Activated naive CD4-positive, alpha-beta T cell treated with anti-CD3 and anti-CD28 coated beads, Interleukin-2, amount 50 U/mL, for 24 hours (primary cell): ENCODE data around the gene LY6G5B.
A peak's percentile ranks its signal among the peaks of the same experiment; 100 is the strongest.

Source experiments
- H3K27ac Mint-ChIP-seq: one replicate; pipeline ENCODE4 v1.8.0; 2021; ENCODE audit warnings: mild to moderate bottlenecking, mixed read lengths
- H3K27me3 Mint-ChIP-seq: one replicate; pipeline ENCODE4 v1.8.0; 2021; ENCODE audit warnings: mixed read lengths
- H3K36me3 Mint-ChIP-seq: one replicate; pipeline ENCODE4 v1.8.0; 2021; ENCODE audit warnings: mixed read lengths
- H3K4me1 Mint-ChIP-seq: one replicate; pipeline ENCODE4 v1.8.0; 2021; ENCODE audit warnings: mixed read lengths
- H3K4me3 Mint-ChIP-seq: one replicate; pipeline ENCODE4 v1.8.0; 2021; ENCODE audit warnings: mild to moderate bottlenecking, mixed read lengths
- H3K9me3 Mint-ChIP-seq: one replicate; pipeline ENCODE4 v1.8.0; 2021; ENCODE audit warnings: mixed read lengths

LY6G5B gene

GRCh38 chr6:31666337-31666965 is 3.3 kb upstream of the LY6G5B start:
- H3K27ac Mint-ChIP-seq, result peak overlapping the region; percentile 99

GRCh38 chr6:31676322-31676903 is 6.6 kb downstream of the LY6G5B start:
- Mint-ChIP-seq H3K36me3 (peaks cover 5% of the 10 kb centered on the region), H3K4me1 (peaks cover 18% of the 10 kb centered on the region), H3K27me3 (no peaks in the 10 kb centered on the region), H3K4me3 (no peak overlapping the region), H3K9me3 (no peaks in the 10 kb centered on the region), H3K27ac (no peak overlapping the region)

More at GRCh38 chr6:31666337-31666965, 3.3 kb upstream of the LY6G5B start:
- Mint-ChIP-seq H3K4me3 (peak overlapping the region; percentile 99), H3K36me3 (peaks cover 26% of the 10 kb centered on the region), H3K4me1 (peaks cover 59% of the 10 kb centered on the region), H3K9me3 (no peaks in the 10 kb centered on the region), H3K27me3 (no peaks in the 10 kb centered on the region)

GRCh38 chr6:31676904-31677303 is 7.1 kb downstream of the LY6G5B start:
- Mint-ChIP-seq H3K4me3 (no peak overlapping the region), H3K9me3 (no peaks in the 10 kb centered on the region), H3K27me3 (no peaks in the 10 kb centered on the region), H3K36me3 (peaks cover 5% of the 10 kb centered on the region), H3K27ac (no peak overlapping the region), H3K4me1 (peaks cover 23% of the 10 kb centered on the region)

- Mint-ChIP-seq H3K4me1 (peaks cover 24% of the 10 kb centered on the region), H3K4me3 (no peak overlapping the region), H3K36me3 (no peaks in the 10 kb centered on the region), H3K9me3 (no peaks in the 10 kb centered on the region), H3K27ac (no peak overlapping the region), H3K27me3 (no peaks in the 10 kb centered on the region)
These were observed 8.2 kb downstream of the LY6G5B start for GRCh38 chr6:31677955-31678354.

- peak within 1 kb of the TSS; percentile 89 for H3K4me3 Mint-ChIP-seq
- peaks cover 24% of the 10 kb centered on the region for H3K4me1 Mint-ChIP-seq
- no peaks in the 10 kb centered on the region for H3K9me3 Mint-ChIP-seq
- no peaks in the 10 kb centered on the region for H3K27me3 Mint-ChIP-seq
- H3K27ac Mint-ChIP-seq, result peak within 1 kb of the TSS; percentile 71
- H3K36me3 Mint-ChIP-seq, result no peaks in the 10 kb centered on the region
These were observed 10.7 kb downstream of the LY6G5B start, which contains the start of gene LY6G5C for GRCh38 chr6:31680226-31681134. LY6G5C (minus strand) TSS chr6:31681067; CDS start chr6:31680373, 694 bp downstream.

- Mint-ChIP-seq H3K36me3 (no peaks in the 10 kb centered on the region), H3K27ac (no peak overlapping the region), H3K27me3 (no peaks in the 10 kb centered on the region), H3K9me3 (no peaks in the 10 kb centered on the region), H3K4me1 (peaks cover 24% of the 10 kb centered on the region), H3K4me3 (peak overlapping the region; percentile 89)
These were observed 11.4 kb downstream of the LY6G5B start for GRCh38 chr6:31681135-31681671.

GRCh38 chr6:31683591-31683990 is 13.8 kb downstream of the LY6G5B start:
- Mint-ChIP-seq H3K9me3 (no peaks in the 10 kb centered on the region), H3K27me3 (no peaks in the 10 kb centered on the region), H3K4me1 (peaks cover 20% of the 10 kb centered on the region), H3K36me3 (peaks cover 2% of the 10 kb centered on the region), H3K4me3 (no peak overlapping the region), H3K27ac (no peak overlapping the region)

GRCh38 chr6:31686483-31686882 is 16.7 kb downstream of the LY6G5B start:
- Mint-ChIP-seq H3K27ac (no peak overlapping the region), H3K4me3 (no peak overlapping the region), H3K4me1 (peaks cover 5% of the 10 kb centered on the region), H3K27me3 (no peaks in the 10 kb centered on the region), H3K36me3 (peaks cover 3% of the 10 kb centered on the region), H3K9me3 (no peaks in the 10 kb centered on the region)

GRCh38 chr6:31687321-31687720 is 17.5 kb downstream of the LY6G5B start:
- no peak overlapping the region for H3K4me3 Mint-ChIP-seq
- H3K27me3 Mint-ChIP-seq, result no peaks in the 10 kb centered on the region
- no peak overlapping the region for H3K27ac Mint-ChIP-seq
- H3K4me1 Mint-ChIP-seq, result no peaks in the 10 kb centered on the region
- peaks cover 3% of the 10 kb centered on the region for H3K36me3 Mint-ChIP-seq
- H3K9me3 Mint-ChIP-seq, result no peaks in the 10 kb centered on the region

GRCh38 chr6:31687860-31688693 is 18.3 kb downstream of the LY6G5B start:
- peaks cover 4% of the 10 kb centered on the region for H3K36me3 Mint-ChIP-seq
- H3K4me1 Mint-ChIP-seq, result no peaks in the 10 kb centered on the region
- H3K27ac Mint-ChIP-seq, result no peak overlapping the region
- no peaks in the 10 kb centered on the region for H3K27me3 Mint-ChIP-seq
- no peak overlapping the region for H3K4me3 Mint-ChIP-seq
- H3K9me3 Mint-ChIP-seq, result no peaks in the 10 kb centered on the region

- Mint-ChIP-seq H3K27me3 (no peaks in the 10 kb centered on the region), H3K4me1 (no peaks in the 10 kb centered on the region), H3K27ac (no peak overlapping the region), H3K36me3 (peaks cover 4% of the 10 kb centered on the region), H3K9me3 (no peaks in the 10 kb centered on the region), H3K4me3 (no peak overlapping the region)
These were observed 19.7 kb downstream of the LY6G5B start for GRCh38 chr6:31689249-31690110.

- Mint-ChIP-seq H3K27me3 (no peaks in the 10 kb centered on the region), H3K4me1 (no peaks in the 10 kb centered on the region), H3K36me3 (peaks cover 4% of the 10 kb centered on the region), H3K9me3 (no peaks in the 10 kb centered on the region), H3K4me3 (no peak overlapping the region), H3K27ac (peak overlapping the region; percentile 18)
These were observed 20.7 kb downstream of the LY6G5B start for GRCh38 chr6:31690231-31691077.

GRCh38 chr6:31691078-31691463 is 21.3 kb downstream of the LY6G5B start:
- H3K4me3 Mint-ChIP-seq, result no peak overlapping the region

More at GRCh38 chr6:31691078-31691463, 21.3 kb downstream of the LY6G5B start:
- no peaks in the 10 kb centered on the region for H3K9me3 Mint-ChIP-seq
- peaks cover 4% of the 10 kb centered on the region for H3K36me3 Mint-ChIP-seq
- H3K4me1 Mint-ChIP-seq, result no peaks in the 10 kb centered on the region
- no peak overlapping the region for H3K27ac Mint-ChIP-seq
- H3K27me3 Mint-ChIP-seq, result no peaks in the 10 kb centered on the region
